HG03066 (cell line): ENCODE results near the gene LAMC2.

Source experiments
- ATAC-seq: cut with Tn5 transposase; IDR thresholded peaks from one replicate; pipeline ENCODE4 v1.9.1; 2021; ENCODE audit warnings: low read depth; ENCODE audit not compliant: unreplicated experiment

Gene LAMC2

GRCh38 chr1:183210681-183211080 lies 24.6 kb downstream of the LAMC2 start:
- no peak for ATAC-seq

GRCh38 chr1:183212870-183213269 lies 26.8 kb downstream of the LAMC2 start:
- no peak for ATAC-seq

GRCh38 chr1:183214021-183214970 lies 28.2 kb downstream of the LAMC2 start:
- no peak for ATAC-seq

GRCh38 chr1:183215076-183215720 lies 29.1 kb downstream of the LAMC2 start:
- no peak for ATAC-seq

GRCh38 chr1:183215936-183216335 lies 29.9 kb downstream of the LAMC2 start:
- no peak for ATAC-seq

- ATAC-seq: no peak
Measured at GRCh38 chr1:183218027-183218618, 32.1 kb downstream of the LAMC2 start.

GRCh38 chr1:183218971-183219615 lies 33.0 kb downstream of the LAMC2 start:
- ATAC-seq: no peak

GRCh38 chr1:183219616-183220009 lies 33.5 kb downstream of the LAMC2 start:
- ATAC-seq: no peak

GRCh38 chr1:183222909-183223308 lies 36.8 kb downstream of the LAMC2 start:
- no peak for ATAC-seq

- no peak for ATAC-seq
Measured at GRCh38 chr1:183223467-183223866, 37.4 kb downstream of the LAMC2 start.

- no peak for ATAC-seq
Measured at GRCh38 chr1:183226361-183226760, 40.3 kb downstream of the LAMC2 start.

GRCh38 chr1:183226963-183227362 lies 40.9 kb downstream of the LAMC2 start:
- ATAC-seq: no peak

- ATAC-seq: no peak
Measured at GRCh38 chr1:183227422-183228346, 41.6 kb downstream of the LAMC2 start.

GRCh38 chr1:183228347-183229220 lies 42.5 kb downstream of the LAMC2 start:
- no peak for ATAC-seq

GRCh38 chr1:183230413-183230812 lies 44.3 kb downstream of the LAMC2 start:
- ATAC-seq: no peak

GRCh38 chr1:183231545-183231944 lies 45.5 kb downstream of the LAMC2 start:
- no peak for ATAC-seq

- ATAC-seq: no peak
Measured at GRCh38 chr1:183233113-183233512, 47.0 kb downstream of the LAMC2 start.

GRCh38 chr1:183234660-183235476 lies 48.8 kb downstream of the LAMC2 start:
- ATAC-seq: no peak
